GM18502 (cell line): Measurements from ENCODE around the gene UBL7.
A peak's percentile ranks its signal among the peaks of the same experiment; 100 is the strongest.
"Not testable (repeated sequence)": the region's sequence is repeated elsewhere in the genome, so short reads cannot be mapped to it uniquely, and the experiment has no call there.

Experiments used
- ATAC-seq: cut with Tn5 transposase; IDR thresholded peaks from one replicate; pipeline ENCODE4 v1.9.1; 2021; ENCODE audit warnings: mild to moderate bottlenecking; ENCODE audit not compliant: unreplicated experiment, poor library complexity

Gene UBL7, protein sequence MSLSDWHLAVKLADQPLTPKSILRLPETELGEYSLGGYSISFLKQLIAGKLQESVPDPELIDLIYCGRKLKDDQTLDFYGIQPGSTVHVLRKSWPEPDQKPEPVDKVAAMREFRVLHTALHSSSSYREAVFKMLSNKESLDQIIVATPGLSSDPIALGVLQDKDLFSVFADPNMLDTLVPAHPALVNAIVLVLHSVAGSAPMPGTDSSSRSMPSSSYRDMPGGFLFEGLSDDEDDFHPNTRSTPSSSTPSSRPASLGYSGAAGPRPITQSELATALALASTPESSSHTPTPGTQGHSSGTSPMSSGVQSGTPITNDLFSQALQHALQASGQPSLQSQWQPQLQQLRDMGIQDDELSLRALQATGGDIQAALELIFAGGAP

DNA sequence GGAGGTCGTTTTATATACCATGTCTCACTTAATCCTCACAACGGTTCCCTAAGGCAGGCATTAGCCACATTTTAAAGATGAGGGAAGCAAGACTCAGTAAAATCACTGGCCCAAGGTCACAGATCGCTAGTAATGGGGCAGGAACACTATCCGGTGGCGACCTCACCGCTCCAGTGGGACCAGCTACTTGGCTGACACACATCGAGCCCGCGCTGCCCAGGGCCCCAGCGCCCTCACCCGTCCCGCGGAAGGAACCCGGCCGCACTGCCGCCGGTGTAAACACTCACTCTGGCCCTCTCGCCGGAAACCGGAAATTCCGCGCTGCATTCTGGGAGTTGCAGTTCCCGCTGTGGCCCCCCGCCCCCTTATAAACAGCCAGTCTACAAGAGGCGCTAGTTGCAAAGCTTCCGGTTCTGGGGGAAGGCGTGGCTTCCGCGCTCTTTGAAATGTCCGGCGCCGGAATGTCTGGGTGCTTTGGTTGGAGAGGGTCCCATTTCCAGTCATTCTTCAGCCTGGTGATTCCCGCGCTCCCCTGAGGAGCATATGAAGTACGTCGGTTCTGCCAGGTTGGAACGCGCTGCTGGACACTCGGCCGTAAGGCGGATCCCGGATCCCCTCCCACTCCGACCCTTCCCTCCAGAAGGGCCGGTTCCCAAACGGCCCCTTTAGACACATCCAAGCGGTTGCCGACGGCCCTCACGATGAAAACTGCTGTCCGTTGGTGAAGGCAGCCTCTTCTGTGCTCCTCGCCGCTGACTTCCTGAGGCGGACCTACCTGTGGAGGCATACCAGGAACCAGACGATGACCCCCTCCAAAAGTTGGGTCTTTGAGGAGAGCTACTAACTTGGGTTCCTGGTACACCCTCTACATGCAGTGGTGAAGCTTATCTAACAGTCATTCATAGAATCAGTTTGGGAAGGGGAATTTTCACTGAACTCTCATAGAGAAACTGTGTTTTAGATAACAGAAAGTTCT lies at the start of gene UBL7:
Gene UBL7, minus strand, starts transcription at position 290 of the 976 bp plus-strand sequence. CDS start 2,293 bp downstream, outside the sequence.
- peak; percentile 87 for ATAC-seq

DNA sequence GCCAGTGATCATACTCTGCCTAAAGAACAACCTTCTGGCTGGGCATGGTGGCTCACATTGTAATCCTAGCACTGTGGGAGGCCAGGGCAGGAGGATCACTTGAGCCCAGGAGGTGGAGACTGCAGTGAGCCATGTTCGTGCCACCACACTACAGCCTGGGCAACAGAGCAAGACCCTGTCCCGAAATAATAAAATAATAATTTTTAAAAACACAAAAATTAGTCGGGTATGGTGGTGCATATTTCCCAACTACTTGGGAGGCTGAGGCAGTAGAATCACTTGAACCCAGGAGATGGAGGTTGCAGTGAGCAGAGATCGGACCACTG lies 45.5 kb upstream of the UBL7 start:
- no peak for ATAC-seq

DNA sequence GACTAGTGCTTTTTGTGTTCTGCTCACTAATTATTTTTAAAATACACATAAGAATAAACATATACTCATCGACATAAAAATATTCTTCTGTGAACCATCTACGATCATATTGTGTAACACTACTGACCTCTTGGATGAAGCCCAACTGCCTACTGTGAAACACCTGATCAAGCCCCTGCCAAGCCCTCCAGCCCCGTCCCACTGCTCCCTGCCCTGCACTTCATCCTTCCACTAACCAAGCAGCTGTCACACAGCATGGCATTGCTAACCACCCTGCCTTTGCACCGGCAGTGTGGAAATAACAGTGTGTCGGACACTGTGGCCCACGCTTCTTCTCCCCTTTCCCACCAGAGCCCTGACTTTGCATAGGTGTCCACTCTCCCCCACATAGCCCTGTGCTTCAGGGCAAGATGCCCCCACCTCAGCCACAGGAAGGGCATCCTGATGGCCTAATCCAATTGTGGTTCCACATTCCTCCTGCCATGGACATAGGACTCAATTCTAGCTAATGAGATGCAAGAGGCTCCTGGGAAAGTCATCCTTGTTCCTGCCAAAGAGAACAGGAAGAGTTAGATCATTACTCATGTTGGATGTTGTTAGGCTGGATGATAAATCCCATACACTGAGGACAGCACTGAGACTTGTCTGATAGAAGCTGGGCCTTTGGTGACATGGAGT lies 45.0 kb upstream of the UBL7 start:
- no peak for ATAC-seq

DNA sequence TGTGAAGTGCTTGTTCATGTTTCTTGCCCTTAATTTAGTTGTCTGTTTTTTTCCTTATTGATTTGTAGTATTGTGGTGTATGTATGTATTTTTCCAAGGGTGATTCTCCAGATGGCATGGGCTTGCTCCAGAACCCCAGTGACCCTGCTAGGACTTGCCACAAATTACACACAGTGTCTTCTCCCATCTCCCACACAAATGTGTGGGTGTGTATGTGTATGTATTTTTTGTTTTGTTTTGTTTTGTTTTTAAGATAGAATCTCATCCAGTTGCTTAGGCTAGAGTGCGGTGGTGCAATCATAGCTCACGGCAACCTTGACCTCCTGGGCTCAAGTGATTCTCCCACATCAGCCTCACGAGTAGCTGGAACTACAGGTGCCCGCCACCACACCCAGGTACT lies 43.9 kb upstream of the UBL7 start:
- ATAC-seq: no peak

DNA sequence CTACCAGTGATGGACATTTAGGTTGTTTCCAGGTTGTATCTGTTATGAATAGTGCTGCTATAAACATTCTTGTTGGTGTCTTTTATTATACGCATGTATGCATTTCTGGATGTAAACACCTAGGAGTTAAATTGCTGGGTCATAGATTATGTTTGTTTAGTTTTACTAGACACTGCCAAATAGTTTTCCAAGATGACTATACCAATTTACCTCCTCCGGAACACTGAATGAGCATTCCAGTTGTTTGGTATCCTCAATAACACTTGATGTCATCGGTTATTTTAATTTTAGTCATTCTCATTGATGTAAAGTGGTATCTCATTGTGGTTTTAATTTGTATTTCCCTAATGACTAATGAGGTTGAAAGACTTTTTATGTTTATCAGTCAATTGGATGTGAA lies 43.5 kb upstream of the UBL7 start:
- ATAC-seq: no peak

DNA sequence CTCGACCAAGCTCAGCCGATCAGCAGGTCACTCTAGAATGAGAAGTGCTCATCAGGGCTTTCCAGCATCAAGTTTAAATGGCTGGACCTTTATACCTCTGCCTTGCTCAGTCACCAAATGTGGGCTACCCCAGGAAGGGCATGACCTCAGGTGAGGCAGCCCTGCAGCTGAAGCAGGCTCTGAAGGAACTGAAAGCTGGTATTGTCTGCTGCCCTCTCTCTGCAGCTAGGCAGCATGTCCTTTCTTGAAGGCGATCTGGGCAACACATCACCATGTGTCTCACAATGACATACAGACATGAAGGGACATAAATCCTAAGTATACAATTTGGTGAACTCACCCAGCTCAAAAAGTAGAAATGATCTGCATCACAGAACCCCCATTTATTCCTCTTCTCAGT lies 41.3 kb upstream of the UBL7 start:
- no peak for ATAC-seq

DNA sequence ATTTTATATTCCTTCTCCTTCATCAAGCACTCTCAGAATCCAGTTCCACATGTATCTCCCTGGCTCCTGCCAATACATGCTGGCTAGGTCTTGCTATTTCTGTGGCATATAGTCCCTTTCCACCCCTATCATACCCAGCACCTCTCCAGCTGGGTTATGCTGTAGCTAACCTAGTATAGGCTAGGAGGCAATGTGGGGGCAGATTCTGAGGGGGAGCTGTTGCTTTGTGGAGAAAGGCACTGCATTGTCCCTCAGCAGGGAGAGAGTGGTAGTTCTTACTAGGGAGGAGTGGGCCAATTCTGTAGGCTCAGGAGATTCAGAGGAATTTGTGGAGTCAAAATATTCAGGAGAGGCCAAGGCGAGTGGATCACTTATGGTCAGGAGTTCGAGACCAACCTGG lies 39.4 kb upstream of the UBL7 start:
- no peak for ATAC-seq

DNA sequence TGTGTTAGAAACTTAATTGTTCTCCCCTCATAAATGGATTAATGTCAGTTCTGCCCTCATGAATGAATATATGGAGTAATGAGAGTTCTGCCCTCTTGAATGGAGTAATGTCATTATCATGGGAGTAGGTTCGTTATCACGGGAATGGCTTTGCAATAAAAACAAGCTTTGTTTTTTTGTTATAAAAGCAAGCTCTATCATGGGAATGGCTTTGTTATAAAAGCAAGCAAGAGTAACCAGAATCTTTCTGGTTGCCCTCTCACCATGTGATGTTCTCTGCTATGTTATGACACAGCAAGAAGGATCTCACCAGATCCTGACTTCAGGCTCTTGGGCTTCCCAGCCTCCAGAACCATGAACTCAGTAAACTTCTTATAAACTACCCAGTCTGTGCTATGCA lies 38.4 kb upstream of the UBL7 start:
- no peak for ATAC-seq

DNA sequence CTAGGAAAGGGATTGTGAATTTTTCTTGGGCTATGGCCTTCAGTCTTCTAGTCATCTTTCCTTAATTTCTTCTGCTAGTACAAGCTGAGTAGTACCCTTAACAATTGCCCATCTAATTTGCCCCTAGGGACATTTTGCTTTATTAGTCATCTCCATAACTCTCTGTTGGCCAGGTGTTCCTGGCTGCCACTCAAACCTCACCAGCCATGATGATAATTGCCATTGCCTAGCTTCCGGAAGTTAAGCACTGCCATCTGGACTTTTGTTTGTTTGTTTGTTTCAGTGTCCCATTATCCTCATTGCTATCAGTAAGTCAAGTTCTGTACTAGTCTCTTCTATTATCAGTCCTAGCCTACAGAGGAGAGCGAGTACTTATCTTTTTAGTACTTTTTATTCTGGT lies 36.6 kb upstream of the UBL7 start:
- no peak for ATAC-seq

DNA sequence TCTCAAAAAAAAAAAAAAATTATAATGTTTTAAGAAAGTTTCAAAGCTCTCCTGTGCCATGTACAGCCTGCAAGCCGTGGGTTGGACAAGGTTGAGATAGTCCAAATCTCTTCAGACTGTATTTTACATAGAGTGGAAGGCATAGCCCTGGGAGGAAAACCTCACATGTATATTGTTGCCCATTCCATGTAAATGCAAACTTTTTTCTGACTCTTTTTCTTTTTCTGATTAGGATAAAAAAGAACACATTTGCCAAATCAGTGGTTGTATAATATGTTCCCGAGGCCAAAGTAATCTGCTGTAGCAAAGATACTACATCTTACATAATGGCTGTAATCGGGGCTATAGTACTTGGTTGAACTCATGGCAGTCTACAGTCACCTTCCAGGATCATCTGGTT lies 35.7 kb upstream of the UBL7 start:
- ATAC-seq: no peak

DNA sequence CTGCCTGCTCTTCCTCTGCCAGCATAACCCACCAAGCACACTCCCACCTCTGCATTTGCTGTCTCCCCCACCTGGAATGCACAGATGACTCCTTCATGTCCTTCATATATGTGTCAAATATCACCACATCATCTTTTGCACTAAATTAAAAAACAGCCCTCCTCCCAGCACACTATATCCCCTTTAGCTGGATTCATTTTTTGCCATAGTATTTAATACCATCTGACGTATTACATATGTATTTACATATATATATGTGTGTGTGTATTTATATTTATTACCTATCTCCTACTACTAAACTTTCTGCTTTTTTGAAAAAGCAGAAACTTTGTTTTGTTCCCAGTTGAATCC lies 29.4 kb upstream of the UBL7 start:
- ATAC-seq: no peak

DNA sequence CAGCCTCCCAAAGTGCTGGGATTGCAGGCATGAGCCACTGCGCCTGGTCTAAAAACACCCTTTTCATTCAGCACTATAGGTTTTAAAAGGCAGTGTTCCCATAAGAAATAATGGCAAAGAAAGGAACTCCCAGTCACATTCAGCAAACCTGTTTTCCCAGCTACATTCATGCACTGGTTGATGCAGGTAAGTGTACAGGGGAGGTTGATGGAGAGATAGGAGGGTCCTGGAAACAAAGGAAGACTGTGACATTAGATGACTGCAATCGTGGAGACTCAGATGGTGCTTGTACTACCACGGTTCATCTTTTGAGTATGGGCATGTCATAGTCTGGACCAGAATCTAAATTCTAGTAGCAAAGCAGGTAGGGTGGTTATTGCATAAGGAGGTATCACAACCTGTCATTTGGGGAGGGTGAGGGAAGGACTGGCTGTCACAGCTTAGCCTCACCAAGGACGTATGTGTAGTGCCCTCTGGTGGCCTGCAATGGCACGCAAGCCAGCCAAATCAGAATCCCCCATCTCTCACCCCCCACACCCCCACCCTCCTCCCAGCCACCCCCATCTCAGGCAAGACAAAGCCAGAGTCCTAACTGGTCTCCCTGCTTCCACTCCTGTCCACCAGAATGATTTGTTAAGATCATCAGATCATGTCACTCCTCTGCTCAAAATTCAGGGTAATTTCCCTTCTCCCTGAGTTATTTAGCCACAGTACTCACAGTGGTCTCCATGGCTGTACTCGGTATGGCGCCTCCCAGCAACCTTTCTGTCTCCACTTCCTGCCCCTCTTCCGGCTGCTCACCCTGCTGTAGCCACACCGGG lies 28.8 kb upstream of the UBL7 start:
- peak; percentile 65 for ATAC-seq

DNA sequence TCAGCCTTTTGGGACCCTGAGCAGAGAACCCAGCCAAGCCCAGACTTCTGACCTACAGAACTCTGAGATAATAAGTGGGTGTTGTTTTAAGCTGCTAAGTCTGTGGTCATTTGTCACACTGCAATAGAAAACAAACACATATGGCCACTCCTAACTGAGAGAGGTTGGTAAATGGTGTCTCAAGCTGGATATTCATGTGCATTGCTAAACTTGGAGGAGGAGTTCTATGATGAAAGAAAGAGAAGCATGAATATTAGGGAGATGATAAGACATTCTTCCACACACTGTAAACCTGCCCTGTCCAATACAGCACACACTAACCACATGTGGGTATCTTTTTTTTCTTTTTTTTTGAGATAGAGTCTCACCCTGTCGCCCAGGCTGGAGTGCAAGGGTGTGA lies 27.8 kb upstream of the UBL7 start:
- ATAC-seq: no peak

DNA sequence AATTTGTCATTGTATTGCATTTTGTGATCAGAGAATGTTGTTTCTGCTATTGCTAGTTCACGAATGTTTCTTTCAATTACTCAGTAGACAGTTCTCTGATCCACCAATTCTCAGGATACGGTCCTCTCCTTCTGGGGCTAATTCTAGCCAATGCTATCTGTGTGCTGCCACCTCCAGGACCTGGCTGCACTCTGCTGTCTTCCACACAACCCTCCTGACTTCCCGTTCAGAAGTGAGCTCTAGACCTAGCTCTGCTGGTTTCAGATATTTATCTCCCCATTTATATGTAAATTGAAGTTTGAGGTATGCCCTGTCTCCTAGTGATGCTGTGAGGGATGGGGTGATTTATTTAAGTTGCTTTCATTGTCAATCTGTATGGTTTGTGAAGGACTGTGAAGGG lies 21.7 kb upstream of the UBL7 start:
- no peak for ATAC-seq

DNA sequence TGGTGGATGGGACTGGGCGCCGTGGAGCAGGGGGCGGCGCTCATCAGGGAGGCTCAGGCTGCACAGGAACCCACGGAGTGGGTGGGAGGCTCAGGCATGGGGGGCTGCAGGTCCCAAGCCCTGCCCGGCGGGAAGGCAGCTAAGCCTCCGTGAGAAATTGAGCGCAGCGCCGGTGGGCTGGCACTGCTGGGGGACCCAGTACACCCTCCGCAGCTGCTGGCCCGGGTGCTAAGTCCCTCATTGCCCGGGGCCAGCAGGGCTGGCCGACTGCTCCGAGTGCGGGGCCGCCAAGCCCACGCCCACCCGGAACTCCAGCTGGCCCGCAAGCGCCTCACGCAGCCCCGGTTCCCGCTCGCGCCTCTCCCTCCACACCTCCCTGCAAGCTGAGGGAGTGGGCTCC lies 19.4 kb upstream of the UBL7 start:
- not testable (repeated sequence) for ATAC-seq

DNA sequence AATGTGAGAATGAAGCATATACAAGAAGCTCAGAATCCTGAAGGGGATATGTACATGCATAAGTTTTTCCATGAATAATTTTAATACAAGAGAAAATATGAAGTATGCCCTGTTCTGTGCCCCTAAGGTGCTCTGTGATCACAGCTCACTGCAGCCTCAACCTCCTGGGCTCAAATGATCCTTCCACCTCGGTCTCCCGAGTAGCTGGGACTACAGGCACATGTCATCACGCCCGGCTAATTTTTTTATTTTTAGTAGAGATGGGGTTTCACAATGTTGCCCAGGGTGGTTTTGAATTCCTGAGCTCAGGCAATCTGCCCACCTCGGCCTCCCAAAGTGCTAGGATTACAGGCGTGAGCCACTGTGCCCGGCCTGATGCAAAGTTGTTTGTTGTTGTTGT lies 10.7 kb upstream of the UBL7 start:
- ATAC-seq: not testable (repeated sequence)

DNA sequence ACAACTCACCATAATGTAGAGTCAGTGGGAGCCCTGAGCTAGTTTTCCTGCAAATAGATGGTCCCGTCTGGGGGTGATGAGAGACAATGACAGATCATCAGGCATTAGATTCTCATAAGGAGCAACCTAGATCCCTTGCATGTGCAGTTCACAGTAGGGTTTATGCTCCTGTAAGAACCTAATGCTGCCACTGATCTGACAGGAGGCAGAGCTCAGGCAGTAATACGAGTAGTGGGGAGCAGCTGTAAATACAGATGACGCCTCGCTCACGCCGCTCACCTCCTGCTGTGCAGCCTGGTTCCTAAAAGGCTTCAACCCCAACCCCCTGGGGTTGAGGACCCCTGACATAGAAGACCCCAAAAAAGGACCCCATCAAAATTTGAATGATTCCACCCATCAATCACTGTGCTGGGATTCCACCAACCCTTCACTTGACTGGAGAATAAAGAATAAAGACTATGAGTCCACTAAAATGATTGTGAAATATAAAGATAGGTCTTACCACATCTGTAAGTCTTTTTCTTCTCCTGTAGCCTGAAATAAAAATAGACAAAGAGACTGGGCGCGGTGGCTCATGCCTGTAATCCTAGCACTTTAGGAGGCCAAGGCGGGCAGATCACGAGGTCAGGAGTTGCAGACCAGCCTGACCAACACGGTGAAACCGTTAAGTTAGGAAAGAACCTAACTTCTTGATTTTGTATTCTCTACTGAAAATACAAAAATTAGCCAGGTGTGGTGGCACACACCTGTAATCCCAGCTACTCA lies 9.9 kb upstream of the UBL7 start:
- no peak for ATAC-seq

DNA sequence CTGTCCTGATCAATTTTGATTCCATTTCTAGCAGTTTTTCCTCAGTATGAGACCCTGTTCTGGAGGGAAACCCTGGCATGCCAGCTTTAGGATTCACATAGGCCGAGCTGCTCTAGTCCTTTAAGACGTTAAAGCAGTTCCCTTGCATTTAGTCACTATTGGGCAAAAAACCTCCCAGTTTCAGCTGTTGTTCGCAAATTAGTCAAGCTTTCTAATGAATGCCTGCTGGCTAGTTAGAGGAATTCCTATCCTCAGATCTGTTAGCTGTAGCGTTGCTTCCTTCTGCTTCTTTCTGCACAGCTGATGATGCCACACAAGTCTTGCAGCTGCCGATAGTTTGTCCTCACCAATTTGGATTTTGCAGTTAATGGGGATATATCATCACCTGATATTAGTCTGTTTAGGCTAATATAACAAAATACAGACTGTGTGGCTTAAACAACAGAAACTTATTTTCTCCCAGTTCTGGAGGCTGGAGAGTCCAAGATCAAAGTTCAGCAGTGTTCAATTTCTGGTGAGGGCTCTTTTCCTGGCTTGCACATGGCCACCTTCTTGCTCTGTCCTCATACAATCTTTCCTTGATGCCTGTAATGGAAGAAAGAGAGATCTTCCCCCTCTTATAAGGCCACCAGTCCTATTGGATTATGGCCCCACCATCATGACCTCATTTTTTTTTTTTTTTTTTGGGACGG lies 7.5 kb upstream of the UBL7 start:
- ATAC-seq: no peak

DNA sequence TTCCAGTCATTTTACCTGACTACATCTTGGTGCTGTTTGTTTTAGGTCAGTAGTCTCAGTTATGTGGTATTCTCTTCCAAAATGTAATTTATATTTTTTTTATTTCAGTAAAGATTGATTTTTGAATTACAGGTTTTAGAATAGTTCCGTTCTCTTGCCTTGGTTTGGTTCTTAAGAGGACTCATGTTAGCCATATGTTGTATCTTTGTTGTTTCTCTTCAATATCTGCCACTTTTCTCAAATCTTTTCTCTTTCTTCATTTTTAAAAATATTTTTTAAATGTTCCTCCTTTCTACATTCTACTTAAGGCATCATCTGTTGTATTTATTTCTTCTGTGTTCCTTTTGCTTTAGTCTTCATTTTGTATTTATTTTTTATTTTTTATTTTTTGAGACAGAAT lies 5.6 kb upstream of the UBL7 start:
- no peak for ATAC-seq
